ENCODE results near the gene SIRT6.

DNA sequence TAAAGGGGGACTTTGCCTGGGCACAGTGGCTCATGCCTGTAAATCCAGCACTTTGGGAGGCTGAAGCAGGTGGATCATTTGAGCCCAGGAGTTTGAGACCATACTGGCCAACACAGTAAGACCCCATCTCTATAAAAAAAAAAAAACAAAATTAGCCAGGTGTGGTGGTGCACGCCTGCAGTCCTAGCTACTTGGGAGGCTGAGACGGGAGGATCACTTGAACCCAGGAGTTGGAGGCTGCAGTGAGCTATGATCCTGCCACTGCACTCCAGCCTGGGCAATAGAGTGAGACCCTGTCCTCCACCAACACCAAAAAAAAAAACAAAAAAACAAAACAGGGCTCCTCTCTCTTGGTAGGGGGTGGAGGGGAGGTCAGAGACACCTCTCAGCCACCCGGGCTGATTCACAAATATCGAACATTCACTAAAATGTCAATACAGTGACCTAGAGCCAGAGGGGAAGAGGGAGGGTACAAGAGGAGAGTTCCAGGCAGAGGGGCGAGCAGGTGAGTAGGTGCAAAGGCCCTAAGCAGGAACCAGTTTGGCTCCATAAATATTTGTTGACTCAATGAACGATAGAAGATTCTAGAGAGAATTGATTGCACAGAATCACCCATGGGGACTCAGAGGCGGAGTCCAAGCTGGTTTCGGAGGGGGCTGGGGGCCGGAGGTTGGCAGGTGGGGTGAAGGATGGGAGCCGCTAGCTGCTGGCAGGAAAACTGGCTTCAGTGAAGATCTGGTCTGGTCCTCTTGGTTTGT lies 29.9 kb downstream of the SIRT6 start:
- TF ChIP-seq, protein P1, sequence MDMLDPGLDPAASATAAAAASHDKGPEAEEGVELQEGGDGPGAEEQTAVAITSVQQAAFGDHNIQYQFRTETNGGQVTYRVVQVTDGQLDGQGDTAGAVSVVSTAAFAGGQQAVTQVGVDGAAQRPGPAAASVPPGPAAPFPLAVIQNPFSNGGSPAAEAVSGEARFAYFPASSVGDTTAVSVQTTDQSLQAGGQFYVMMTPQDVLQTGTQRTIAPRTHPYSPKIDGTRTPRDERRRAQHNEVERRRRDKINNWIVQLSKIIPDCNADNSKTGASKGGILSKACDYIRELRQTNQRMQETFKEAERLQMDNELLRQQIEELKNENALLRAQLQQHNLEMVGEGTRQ (CRISPR knock-in tag; IDR thresholded peaks at IDR 0.05) = no peak
- no peak for TF ChIP-seq TEAD1 (CRISPR knock-in tag; IDR thresholded peaks at IDR 0.05)
- TF ChIP-seq KAT7 (CRISPR knock-in tag; IDR thresholded peaks at IDR 0.05; ENCODE audit: borderline replicate concordance) = no peak
- no peak for TF ChIP-seq NFATC4 (CRISPR knock-in tag; IDR thresholded peaks at IDR 0.05)
- TF ChIP-seq, protein P2, sequence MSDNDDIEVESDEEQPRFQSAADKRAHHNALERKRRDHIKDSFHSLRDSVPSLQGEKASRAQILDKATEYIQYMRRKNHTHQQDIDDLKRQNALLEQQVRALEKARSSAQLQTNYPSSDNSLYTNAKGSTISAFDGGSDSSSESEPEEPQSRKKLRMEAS (CRISPR knock-in tag; IDR thresholded peaks at IDR 0.05) = no peak
- TF ChIP-seq, protein P3, sequence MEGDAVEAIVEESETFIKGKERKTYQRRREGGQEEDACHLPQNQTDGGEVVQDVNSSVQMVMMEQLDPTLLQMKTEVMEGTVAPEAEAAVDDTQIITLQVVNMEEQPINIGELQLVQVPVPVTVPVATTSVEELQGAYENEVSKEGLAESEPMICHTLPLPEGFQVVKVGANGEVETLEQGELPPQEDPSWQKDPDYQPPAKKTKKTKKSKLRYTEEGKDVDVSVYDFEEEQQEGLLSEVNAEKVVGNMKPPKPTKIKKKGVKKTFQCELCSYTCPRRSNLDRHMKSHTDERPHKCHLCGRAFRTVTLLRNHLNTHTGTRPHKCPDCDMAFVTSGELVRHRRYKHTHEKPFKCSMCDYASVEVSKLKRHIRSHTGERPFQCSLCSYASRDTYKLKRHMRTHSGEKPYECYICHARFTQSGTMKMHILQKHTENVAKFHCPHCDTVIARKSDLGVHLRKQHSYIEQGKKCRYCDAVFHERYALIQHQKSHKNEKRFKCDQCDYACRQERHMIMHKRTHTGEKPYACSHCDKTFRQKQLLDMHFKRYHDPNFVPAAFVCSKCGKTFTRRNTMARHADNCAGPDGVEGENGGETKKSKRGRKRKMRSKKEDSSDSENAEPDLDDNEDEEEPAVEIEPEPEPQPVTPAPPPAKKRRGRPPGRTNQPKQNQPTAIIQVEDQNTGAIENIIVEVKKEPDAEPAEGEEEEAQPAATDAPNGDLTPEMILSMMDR (IDR thresholded peaks at IDR 0.05) = no peak
- TF ChIP-seq, protein P4, sequence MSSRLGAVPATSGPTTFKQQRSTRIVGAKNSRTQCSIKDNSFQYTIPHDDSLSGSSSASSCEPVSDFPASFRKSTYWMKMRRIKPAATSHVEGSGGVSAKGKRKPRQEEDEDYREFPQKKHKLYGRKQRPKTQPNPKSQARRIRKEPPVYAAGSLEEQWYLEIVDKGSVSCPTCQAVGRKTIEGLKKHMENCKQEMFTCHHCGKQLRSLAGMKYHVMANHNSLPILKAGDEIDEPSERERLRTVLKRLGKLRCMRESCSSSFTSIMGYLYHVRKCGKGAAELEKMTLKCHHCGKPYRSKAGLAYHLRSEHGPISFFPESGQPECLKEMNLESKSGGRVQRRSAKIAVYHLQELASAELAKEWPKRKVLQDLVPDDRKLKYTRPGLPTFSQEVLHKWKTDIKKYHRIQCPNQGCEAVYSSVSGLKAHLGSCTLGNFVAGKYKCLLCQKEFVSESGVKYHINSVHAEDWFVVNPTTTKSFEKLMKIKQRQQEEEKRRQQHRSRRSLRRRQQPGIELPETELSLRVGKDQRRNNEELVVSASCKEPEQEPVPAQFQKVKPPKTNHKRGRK (CRISPR knock-in tag; IDR thresholded peaks at IDR 0.05; ENCODE audit: borderline replicate concordance) = no peak

Data from WTC11 (cell line).